ENCODE results near the gene CALHM6.

Gene CALHM6

DNA sequence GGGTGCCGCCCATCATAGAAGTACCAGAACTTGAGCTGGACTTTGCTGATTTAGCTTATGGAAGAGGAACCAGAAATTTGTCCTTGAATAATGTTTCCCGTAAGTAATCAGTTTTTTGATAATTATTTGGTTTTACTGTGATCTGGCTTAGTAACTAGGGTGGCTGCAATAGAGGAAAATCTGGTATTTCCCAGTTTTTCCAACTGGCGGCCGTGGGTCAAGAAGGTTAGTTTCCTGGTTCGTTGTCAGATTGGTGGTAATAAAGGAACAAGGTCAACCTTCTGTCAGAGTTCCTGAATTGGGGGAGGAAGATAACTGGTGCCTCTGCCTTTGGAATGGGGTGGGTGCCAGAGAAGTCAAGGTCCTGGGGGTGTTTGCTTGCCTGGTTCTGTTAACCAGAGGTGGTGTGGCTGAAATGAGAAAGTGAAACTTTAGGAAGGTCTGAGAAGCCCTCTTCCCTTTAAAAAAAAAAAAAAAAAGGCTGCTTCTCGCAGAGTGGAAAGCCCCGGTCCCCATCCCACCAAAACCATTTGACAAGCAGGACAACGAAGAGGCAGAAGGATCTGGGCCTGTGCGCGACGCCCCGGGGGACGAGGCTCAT is at the start of gene CALHM6:
Gene CALHM6, plus strand, starts transcription at position 45 of the 601 bp plus-strand sequence. Its CDS starts 555 bp downstream, at position 600.
- no peak for DNase-seq

GRCh38 chr6:116412270-116412669 is 48.9 kb upstream of the CALHM6 start:
- DNase-seq = no peak

GRCh38 chr6:116413357-116413756 is 47.8 kb upstream of the CALHM6 start:
- DNase-seq = no peak

DNA sequence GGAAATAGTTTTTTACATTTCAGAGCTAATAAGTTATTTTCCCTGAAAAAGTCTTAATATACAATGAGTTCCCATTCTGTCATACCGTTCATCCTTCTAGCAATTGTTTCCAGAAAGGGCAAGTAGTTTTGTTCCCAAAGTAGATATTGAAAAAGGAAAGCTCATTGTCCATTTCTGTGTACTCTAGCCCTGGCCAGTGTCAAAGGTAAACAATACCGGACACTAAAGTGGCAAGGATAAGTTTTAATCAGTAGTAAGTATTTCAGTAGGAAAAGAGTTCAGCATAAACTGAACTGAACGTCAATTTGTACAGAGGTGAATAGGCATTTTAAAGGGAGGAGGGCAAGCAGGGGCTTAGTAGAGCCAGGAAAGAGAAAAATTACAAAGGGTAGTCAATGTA is 43.5 kb upstream of the CALHM6 start:
- no peak for DNase-seq

GRCh38 chr6:116419069-116419786 is 41.9 kb upstream of the CALHM6 start:
- DNase-seq = no peak

DNA sequence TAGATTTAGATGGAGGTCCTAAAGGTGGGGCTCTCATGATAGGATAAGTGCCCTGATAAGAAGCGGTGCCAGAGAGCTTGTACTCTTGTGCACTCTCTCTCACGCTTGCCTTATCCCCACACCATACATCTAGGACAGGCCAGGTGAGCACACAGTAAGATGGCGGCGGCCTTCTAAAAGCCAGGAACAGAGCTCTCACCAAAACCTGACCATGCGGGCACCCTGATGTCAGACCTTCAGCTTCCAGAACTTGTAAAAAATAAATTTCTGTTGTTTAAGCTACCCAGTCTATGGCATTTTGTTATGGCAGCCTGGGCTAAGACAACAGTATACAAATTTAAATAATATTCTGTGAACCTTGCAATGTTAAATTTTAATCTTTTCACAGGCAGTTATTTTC is 40.8 kb upstream of the CALHM6 start:
- DNase-seq = no peak

DNA sequence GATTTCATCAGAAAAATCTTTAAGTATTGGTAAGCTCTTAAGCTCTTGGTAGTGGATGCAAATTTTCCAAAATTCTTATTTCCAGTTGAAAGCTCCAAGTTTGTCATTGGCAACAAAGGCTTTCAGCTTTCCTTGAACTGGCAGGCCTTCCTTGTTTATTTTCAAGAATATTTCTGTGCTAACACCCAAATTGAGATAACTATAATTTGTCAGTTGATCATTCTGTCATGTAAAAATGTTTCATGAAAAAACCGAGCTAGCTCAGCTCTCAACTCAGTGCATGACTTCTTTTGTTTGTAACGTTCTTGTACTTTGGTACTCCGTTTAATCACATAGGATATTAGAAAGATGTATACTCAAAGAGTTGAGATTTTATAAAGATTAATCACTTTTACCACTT is 38.9 kb upstream of the CALHM6 start:
- DNase-seq = no peak

- no peak for DNase-seq
Measured at GRCh38 chr6:116424001-116424400, 37.2 kb upstream of the CALHM6 start.

- DNase-seq = no peak
Measured at GRCh38 chr6:116426551-116426950, 34.6 kb upstream of the CALHM6 start.

DNA sequence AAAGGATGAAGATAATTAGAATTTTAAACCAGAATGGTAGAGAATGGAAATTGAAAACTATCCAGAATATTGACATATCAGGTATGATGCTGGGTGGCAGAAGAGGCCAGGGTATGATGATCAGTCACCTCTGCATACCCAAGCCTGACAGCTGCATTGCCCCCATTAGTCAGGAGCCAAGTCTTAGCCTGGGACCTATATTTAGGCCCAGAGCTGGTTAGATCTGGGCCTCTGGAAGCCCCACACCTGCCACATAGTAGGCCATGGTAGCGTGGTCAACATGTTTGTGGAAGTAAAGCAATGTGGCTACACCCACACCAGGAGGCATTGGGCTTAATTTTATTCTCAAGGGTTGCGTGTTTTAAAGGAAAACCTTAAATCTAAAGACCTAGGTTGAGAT is 32.1 kb upstream of the CALHM6 start:
- DNase-seq = no peak

- DNase-seq = no peak
Measured at GRCh38 chr6:116430860-116431259, 30.3 kb upstream of the CALHM6 start.

DNA sequence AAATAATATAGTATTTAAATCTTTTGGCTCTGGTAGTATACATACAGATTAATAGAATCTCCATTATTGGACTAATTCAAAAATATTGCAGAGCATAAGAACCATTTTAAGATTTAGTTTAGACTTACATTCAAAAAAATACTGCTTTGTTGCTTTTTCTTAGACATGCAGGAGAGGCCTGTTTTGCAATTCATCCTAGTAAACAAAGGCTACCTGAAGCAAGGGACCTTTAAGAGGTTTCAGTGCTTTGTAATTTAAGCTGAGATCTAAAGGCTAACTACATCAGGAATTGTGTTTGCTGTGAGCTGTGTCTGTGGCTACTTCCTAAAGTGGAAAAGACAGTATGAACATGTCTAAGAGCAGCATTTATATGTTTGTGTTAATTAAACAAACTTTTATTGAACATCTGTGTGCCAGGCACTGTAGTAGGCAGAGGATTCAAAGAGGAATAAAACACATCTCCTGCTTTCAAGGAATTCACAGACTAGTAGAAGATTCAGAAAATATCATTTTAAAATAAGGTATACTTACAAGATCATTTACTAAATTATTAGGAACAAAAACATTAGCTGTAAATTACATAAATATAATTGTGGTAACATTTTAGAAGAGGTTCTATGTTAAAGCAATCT is 29.1 kb upstream of the CALHM6 start:
- no peak for DNase-seq

DNA sequence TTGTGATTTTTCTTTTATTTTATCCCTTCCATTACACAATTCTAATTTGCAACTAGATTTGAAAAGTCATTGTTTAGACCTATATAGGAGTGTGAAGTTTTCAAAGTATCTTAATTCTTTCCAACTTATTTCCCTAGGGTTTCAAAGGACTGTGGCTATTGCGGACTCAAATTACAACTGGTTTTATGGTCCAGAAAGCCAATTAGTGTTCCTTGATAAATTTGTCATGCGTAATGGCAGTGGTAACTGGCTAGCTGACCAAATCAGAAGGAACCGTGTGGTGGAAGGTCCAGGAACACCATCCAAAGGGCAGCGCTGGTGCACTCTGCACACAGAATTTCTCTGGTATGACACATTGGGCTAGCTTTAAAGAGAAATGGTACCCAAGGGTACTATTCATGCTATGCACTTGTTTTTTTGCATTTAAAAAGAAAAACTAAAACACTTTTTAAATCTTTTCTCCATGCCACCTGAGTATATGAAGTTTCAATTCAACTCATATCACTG is 27.9 kb upstream of the CALHM6 start:
- no peak for DNase-seq

- no peak for DNase-seq
Measured at GRCh38 chr6:116434056-116434725, 27.0 kb upstream of the CALHM6 start.

GRCh38 chr6:116436586-116436985 is 24.6 kb upstream of the CALHM6 start:
- no peak for DNase-seq

DNA sequence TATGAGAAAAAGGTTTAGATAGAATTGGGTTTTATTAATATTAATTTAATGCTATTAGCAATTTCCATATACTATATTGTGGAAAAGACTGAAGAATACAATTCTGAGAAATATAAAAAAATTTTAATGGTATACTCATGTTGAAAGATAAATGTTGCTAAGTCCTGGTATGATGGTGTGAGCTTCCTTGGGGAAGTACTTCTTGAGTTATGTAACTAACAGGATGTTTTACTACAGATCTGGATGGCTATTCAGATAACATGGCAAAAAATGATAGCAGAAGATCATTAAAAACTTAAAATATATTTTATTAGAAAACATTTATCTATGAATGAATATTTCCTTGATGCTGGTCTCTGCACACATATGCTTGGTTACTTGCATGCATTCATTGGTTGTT is 23.5 kb upstream of the CALHM6 start:
- no peak for DNase-seq

DNA sequence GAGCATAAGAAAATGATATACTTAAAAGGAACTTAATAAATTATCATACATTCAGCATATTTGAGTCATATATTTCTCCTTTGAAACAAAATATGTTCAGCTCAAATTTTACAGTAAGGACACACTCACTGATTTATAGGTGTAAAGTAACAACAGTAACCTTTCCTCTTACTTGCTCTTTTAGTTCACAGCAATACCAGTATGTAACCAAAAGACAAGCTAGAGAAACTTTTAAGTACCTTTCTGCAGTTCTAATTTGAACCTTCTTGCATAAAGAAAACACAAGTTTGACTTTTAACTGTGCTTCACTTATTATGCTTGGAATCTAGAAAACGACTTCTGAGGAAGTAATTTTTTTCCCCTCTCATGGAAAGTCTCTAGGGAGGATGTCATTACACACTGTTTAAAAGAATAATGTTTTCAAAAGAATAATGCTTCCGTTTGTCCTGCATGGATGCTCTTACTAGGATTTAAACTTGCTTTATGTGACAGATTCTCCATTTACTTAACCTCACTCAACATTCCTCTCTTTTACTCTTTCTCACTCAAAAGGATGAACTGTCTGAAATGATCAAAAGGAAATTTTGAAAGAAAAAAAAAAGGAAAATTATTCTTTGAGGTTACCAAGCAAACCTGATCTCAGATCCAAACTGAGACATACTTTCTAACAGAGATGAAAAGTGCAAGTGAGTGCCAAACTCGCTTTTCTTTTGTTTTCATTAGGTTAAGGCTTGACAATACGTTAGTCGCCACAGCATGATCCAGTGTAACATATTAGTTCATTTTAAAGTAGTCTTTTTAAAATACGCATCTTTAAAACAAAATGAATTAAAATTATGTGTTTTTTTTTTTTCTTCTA is 22.4 kb upstream of the CALHM6 start:
- DNase-seq = no peak

- no peak for DNase-seq
Measured at GRCh38 chr6:116439522-116440051, 21.6 kb upstream of the CALHM6 start.

DNA sequence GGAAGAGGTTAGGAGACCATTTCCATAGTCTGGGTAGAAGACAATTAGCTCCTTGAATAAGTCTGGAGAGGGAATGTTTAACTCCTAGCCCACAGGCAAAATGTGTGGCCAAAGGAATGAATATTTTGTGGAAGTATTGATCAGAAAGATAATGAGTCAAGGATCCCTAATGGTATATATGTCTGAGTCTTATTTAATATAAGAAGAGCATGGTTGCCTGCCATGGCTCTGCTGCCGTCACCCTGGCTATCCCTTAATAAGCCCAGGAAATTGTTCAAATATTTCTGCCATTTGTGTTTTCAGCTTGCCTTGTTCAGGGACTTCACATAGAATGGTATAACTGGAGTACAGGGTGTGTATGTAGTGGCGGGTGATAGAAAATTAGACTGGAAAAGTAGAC is 18.1 kb upstream of the CALHM6 start:
- no peak for DNase-seq

DNA sequence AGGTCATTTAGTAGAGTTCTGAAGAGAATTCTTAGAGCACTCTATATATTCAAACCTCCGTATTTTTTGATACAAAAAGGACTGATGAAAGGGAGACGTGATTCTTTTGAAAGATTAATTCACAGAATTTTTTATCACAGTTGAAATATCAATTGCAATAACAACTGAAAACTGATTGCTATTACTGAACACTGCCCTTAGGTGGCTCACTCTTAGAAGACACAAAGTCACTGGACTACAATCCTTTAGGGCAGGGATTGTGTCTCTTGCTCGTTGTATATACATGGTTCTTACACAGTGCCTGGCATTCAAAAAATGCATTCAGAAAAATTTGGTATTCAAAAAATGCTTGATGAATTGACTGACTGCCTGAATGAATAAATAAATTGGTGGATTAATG is 17.1 kb upstream of the CALHM6 start:
- peak; percentile 17 for DNase-seq

DNA sequence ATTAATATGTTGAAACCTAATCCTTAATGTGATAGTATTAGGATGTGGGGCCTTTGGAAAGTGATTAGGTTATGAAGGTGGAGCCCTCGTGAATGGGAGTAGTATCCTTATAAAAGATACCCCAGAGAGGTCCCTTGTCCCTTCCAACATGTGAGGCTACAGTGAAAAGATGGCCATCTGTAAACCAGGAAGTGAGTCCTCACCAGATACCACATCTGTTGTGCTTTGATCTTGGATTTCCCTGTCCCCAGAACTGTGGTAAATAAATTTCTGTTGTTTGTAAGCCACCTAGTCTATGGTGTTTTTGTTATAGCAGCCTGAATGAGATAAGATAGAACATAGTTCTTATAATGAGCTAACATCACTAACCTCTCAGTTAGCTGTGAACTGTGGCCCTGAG is 16.6 kb upstream of the CALHM6 start:
- DNase-seq = no peak

DNA sequence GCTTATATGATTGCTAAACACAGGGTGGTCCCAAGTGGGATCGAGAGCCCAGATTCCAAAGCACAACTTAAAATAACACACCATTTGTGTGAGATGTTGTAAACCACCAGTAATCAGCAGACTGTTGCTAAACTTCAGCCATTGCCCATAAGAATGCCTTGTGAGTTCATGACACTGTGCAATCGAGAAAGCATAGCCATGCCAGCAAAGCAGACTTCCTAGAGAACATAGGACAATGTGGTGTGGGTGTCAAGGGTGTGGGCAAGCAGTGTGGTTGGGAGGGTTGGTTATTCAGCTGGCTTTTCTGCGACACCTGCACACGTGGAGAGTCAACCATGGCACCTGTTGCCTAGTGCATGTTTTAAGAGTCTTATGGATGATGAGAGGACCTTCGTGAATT is 16.1 kb upstream of the CALHM6 start:
- no peak for DNase-seq

All from NCI-H1105 (cell line).